IPS-15b (cell line): ENCODE results near the gene TBX2.

Source experiments
- H3K27me3 ChIP-seq: one replicate; pipeline ENCODE4 v1.6.1; 2013; ENCODE audit warnings: low read length; ENCODE audit not compliant: control insufficient read depth, insufficient read depth
- H3K36me3 ChIP-seq: one replicate; pipeline ENCODE4 v1.6.1; 2013; ENCODE audit warnings: low read length; ENCODE audit not compliant: control insufficient read depth, insufficient read depth
- H3K4me1 ChIP-seq: one replicate; pipeline ENCODE4 v1.6.1; 2013; ENCODE audit warnings: mild to moderate bottlenecking, low read length; ENCODE audit not compliant: control insufficient read depth, insufficient read depth
- H3K4me3 ChIP-seq: one replicate; pipeline ENCODE4 v1.5.1; 2013; ENCODE audit warnings: low read depth, low read length
- H3K9ac ChIP-seq: one replicate; pipeline ENCODE4 v1.6.1; 2013; ENCODE audit warnings: low read depth, mild to moderate bottlenecking, low read length
- H3K9me3 ChIP-seq: one replicate; pipeline ENCODE4 v1.6.1; 2013; ENCODE audit warnings: mild to moderate bottlenecking, low read length; ENCODE audit not compliant: control insufficient read depth, insufficient read depth

Gene TBX2

GRCh38 chr17:61414936-61415251 is 15.3 kb downstream of the TBX2 start:
- H3K9me3 ChIP-seq: no peaks in the 10 kb centered on the region
- no peak overlapping the region for H3K4me3 ChIP-seq
- H3K36me3 ChIP-seq: no peaks in the 10 kb centered on the region
- peaks cover 77% of the 10 kb centered on the region for H3K27me3 ChIP-seq
- H3K4me1 ChIP-seq: peaks cover 4% of the 10 kb centered on the region
- no peak overlapping the region for H3K9ac ChIP-seq

GRCh38 chr17:61415374-61416210 is 15.9 kb downstream of the TBX2 start:
- Histone ChIP-seq H3K4me3 (peak overlapping the region; percentile 52), H3K9ac (no peak overlapping the region), H3K27me3 (peaks cover 75% of the 10 kb centered on the region), H3K36me3 (no peaks in the 10 kb centered on the region), H3K4me1 (peaks cover 4% of the 10 kb centered on the region), H3K9me3 (no peaks in the 10 kb centered on the region)

- peaks cover 74% of the 10 kb centered on the region for H3K27me3 ChIP-seq
- no peaks in the 10 kb centered on the region for H3K36me3 ChIP-seq
- H3K4me3 ChIP-seq: peak overlapping the region; percentile 52
- H3K9ac ChIP-seq: no peak overlapping the region
- H3K9me3 ChIP-seq: no peaks in the 10 kb centered on the region
- peaks cover 4% of the 10 kb centered on the region for H3K4me1 ChIP-seq
These were observed 16.5 kb downstream of the TBX2 start for GRCh38 chr17:61416211-61416539.

DNA sequence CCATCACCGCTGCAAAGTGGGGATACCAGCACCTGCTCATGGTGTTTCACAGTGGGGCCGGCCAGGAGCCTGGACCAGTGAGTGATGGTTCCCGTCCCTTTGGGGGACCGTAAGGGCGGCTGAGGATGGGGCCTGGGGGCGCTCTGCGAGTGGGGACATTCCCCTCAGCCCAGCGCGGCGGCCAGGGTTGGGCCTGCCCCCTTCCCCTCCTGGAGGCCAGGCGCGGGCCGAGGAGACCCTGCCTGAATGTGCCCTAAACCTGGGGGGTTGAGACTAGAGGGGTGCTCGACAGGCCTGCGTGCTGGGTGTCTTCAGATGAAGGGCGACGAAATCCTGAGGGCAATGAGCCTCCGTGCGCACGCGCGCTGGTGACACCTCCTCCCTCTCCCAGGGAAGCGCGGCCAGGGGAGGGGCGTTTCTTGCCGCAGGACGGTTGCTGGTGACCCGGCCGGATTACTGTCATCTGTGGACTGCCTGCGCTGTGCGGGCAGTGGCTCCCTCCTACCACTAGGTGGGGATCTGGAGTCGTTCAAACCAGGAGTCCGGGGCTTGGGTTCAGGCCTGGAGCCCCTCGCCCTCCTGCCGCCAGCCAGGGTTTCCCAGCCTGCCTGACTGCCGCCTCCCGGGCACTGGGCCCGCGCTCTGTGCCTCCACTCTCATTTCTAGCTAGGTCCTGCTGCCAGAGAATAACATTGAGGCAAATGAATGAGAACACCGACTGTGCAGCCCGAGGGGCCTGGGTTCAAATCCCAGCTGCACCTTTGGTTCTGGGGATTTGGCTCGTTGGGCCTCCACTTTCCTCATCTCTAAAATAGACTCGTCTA is 17.1 kb downstream of the TBX2 start:
- Histone ChIP-seq H3K9ac (no peak overlapping the region), H3K36me3 (no peaks in the 10 kb centered on the region), H3K4me3 (peak overlapping the region; percentile 52), H3K9me3 (no peaks in the 10 kb centered on the region), H3K4me1 (peaks cover 4% of the 10 kb centered on the region), H3K27me3 (peaks cover 73% of the 10 kb centered on the region)

GRCh38 chr17:61418449-61418848 is 18.8 kb downstream of the TBX2 start:
- peaks cover 1% of the 10 kb centered on the region for H3K4me1 ChIP-seq
- H3K4me3 ChIP-seq: no peak overlapping the region
- no peaks in the 10 kb centered on the region for H3K9me3 ChIP-seq
- no peaks in the 10 kb centered on the region for H3K36me3 ChIP-seq
- peaks cover 73% of the 10 kb centered on the region for H3K27me3 ChIP-seq
- no peak overlapping the region for H3K9ac ChIP-seq

DNA sequence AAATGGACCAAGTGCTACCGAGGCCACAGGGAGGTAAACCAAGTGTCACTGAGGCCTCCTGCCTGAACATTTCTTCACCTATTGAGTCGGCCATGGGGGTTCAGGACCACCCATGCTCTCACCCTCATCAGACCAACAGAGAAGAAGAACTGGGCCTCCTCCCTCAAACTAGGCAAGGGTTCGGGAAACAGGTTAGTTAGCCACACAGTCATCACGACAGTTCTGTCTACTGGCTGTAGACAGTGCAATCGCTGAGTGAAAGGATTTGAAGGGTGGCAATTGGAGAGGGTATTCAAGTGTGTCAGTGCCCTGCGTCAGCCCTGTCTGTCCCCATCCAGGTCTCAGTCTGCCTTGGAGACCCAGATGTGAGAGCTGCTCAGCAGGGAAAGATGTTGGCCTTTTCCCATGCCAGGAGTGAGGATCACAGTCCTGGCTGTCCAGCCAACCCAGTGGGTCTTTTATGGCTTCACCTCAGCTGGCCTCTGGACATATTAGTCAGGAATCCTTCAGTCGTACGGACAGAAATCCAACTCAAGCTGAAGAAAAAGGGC is 19.9 kb downstream of the TBX2 start:
- H3K4me3 ChIP-seq: no peak overlapping the region
- H3K36me3 ChIP-seq: no peaks in the 10 kb centered on the region
- no peaks in the 10 kb centered on the region for H3K4me1 ChIP-seq
- H3K9me3 ChIP-seq: no peaks in the 10 kb centered on the region
- H3K9ac ChIP-seq: no peak overlapping the region
- H3K27me3 ChIP-seq: peaks cover 64% of the 10 kb centered on the region

DNA sequence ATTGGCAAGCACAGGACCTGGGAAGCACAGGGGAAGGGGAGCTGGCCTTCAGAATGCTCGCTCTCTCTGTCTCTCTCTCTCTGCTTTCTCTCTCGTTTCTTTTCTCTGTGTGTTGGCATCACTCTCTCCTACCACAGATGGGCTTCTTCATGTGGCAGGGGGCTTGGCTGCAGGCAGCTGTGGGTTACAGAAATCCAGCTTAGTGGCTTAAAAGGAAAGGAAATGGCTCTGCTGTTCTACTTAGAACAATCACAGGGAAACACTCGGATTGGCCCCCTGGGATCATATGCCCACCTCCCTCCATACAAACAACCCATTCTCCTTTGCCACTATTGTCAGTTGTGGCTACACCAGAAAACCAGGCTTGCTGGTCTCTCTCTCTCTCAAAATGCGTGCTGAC is 20.4 kb downstream of the TBX2 start:
- Histone ChIP-seq H3K9me3 (no peaks in the 10 kb centered on the region), H3K4me1 (no peaks in the 10 kb centered on the region), H3K27me3 (peaks cover 60% of the 10 kb centered on the region), H3K9ac (no peak overlapping the region), H3K4me3 (no peak overlapping the region), H3K36me3 (no peaks in the 10 kb centered on the region)

- no peak overlapping the region for H3K4me3 ChIP-seq
- H3K4me1 ChIP-seq: no peaks in the 10 kb centered on the region
- H3K36me3 ChIP-seq: no peaks in the 10 kb centered on the region
- peaks cover 51% of the 10 kb centered on the region for H3K27me3 ChIP-seq
- no peak overlapping the region for H3K9ac ChIP-seq
- H3K9me3 ChIP-seq: no peaks in the 10 kb centered on the region
These were observed 21.2 kb downstream of the TBX2 start for GRCh38 chr17:61420745-61421398.

DNA sequence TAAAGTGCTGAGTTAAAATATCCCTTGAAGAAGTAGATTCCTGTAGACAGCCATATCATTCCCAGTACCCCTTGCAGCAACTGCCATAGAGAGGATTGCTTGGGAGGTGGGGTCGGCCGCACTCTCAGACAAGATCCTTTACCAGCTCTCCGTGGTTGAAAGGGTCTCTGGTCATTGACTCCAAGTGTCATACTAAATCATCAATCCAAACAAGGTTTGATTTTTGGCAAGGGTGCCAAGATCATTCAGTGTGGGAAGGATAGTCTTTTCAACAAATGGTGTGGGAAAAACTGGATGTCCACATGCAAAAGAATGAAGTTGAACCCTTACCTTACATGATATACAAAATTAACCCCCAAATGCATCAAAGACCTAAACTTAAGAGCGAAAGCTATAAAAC is 21.8 kb downstream of the TBX2 start:
- Histone ChIP-seq H3K27me3 (peaks cover 46% of the 10 kb centered on the region), H3K4me3 (no peak overlapping the region), H3K36me3 (no peaks in the 10 kb centered on the region), H3K4me1 (no peaks in the 10 kb centered on the region), H3K9ac (no peak overlapping the region), H3K9me3 (no peaks in the 10 kb centered on the region)

DNA sequence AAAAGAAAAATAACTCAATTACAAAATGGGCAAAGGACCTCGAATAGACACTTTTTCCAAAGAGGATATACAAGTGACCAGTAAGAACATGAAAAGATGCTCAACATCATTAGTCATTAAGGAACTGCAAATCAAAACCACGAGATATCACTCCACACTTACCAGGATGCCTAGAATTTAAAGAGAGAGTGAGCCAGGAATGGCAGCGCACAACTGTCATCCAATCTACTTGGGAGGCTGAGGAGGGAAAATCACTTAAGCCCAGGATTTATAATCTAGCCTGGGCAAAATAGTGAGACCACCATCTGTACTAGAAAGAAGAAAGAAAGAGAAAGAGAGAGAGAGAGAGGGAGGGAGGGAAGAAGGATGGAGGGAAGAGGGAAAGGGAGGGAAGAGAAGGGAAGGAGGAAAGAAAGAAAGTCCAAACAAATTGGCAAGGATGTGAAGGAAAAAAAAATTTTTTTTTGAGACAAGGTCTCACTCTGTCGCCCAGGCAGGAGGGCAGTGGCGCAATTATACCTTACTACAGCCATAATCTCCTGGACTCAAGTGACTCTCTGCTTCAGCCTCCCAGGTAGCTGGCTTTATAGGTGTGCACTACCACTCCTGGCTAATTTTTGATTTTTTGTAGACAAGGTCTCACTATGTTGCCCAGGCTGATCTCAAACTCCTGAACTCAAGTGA is 22.6 kb downstream of the TBX2 start:
- H3K9ac ChIP-seq: no peak overlapping the region
- H3K27me3 ChIP-seq: peaks cover 40% of the 10 kb centered on the region

GRCh38 chr17:61422869-61423268 is 23.2 kb downstream of the TBX2 start:
- Histone ChIP-seq H3K27me3 (peaks cover 35% of the 10 kb centered on the region), H3K36me3 (no peaks in the 10 kb centered on the region), H3K9ac (no peak overlapping the region), H3K9me3 (no peaks in the 10 kb centered on the region), H3K4me1 (no peaks in the 10 kb centered on the region), H3K4me3 (no peak overlapping the region)

More for the DNA sequence above, 22.6 kb downstream of the TBX2 start:
- H3K4me3 ChIP-seq: no peak overlapping the region
- no peaks in the 10 kb centered on the region for H3K4me1 ChIP-seq
- no peaks in the 10 kb centered on the region for H3K36me3 ChIP-seq
- no peaks in the 10 kb centered on the region for H3K9me3 ChIP-seq
